NCI-H1417 treated with DMSO at 0.1 percent for 48 hours (cell line): ENCODE measurements around the gene GLB1L.
"Not testable (repeated sequence)": the region's sequence is repeated elsewhere in the genome, so short reads cannot be mapped to it uniquely, and the experiment has no call there.

Source experiments
- DNase-seq: peaks from one replicate; lab custom pipeline; 2025; lab: John Stamatoyannopoulos, UW

The GLB1L gene

GRCh38 chr2:219245148-219245898, at the start of gene GLB1L, which contains the start of gene STK16:
TSS of gene GLB1L (minus strand) at chr2:219245444. CDS start at chr2:219243573, 1,871 bp downstream.
TSS of gene STK16 (plus strand) at chr2:219245479. CDS start at chr2:219246000, 521 bp downstream.
- DNase-seq, result peak; percentile 14

- no peak for DNase-seq
Observed at GRCh38 chr2:219294356-219295351, 49.4 kb upstream of the GLB1L start.

GRCh38 chr2:219293736-219294231, 48.5 kb upstream of the GLB1L start:
- no peak for DNase-seq

- DNase-seq, result no peak
Observed at GRCh38 chr2:219292616-219293015, 47.4 kb upstream of the GLB1L start.

- no peak for DNase-seq
Observed at GRCh38 chr2:219291910-219292490, 46.8 kb upstream of the GLB1L start.

GRCh38 chr2:219291394-219291793, 46.1 kb upstream of the GLB1L start:
- DNase-seq, result no peak

- no peak for DNase-seq
Observed at GRCh38 chr2:219290381-219291171, 45.3 kb upstream of the GLB1L start.

GRCh38 chr2:219289537-219290361, 44.5 kb upstream of the GLB1L start:
- DNase-seq, result no peak

GRCh38 chr2:219289195-219289536, 43.9 kb upstream of the GLB1L start:
- DNase-seq, result no peak

- no peak for DNase-seq
Observed at GRCh38 chr2:219287580-219288265, 42.5 kb upstream of the GLB1L start.

- DNase-seq, result not testable (repeated sequence)
Observed at GRCh38 chr2:219287116-219287440, 41.8 kb upstream of the GLB1L start.

- DNase-seq, result no peak
Observed at GRCh38 chr2:219286436-219287115, 41.3 kb upstream of the GLB1L start.

- DNase-seq, result no peak
Observed at GRCh38 chr2:219285894-219286425, 40.7 kb upstream of the GLB1L start.

- DNase-seq, result no peak
Observed at GRCh38 chr2:219285373-219285735, 40.1 kb upstream of the GLB1L start.

GRCh38 chr2:219284501-219285372, 39.5 kb upstream of the GLB1L start:
- DNase-seq, result no peak

GRCh38 chr2:219282943-219283581, 37.8 kb upstream of the GLB1L start:
- DNase-seq, result no peak

GRCh38 chr2:219282375-219282774, 37.1 kb upstream of the GLB1L start:
- DNase-seq, result no peak

- no peak for DNase-seq
Observed at GRCh38 chr2:219281588-219281987, 36.3 kb upstream of the GLB1L start.
